A549 treated with ZK216348 at 1 μM for 4 hours (cell line): ENCODE results near the gene CTSK. TPM values are rescaled to one million over a fixed set of nuclear protein-coding genes. Genes with fewer than 3 reads are reported as not detected.

Experiments
- total RNA-seq: library from RNA; stranded (reverse); fragments of 200-300 nt; extraction: Qiagen RNA extraction; gene quantifications from 5 replicates; pipeline ENCODE4 v1.2.3, GENCODE V29; 2022; ENCODE audit warnings: low read depth

Gene CTSK
- total RNA-seq, result 1.5 to 3.1 TPM (median 1.7 TPM) in 5 replicates

GRCh38 chr1:150808121-150808520 is at the start of gene CTSK:
Gene CTSK, minus strand, starts transcription at chr1:150808260. Its CDS starts 1,455 bp downstream, at chr1:150806805.

GRCh38 chr1:150765296-150765976 is 42.6 kb downstream of the CTSK start, which contains the start of gene CTSS:
Gene CTSS, minus strand, starts transcription at chr1:150765778. Its CDS starts 1,015 bp downstream, at chr1:150764763.

Other genes with a start within 250 kb of the CTSK start
- 150 to 264 TPM (median 227 TPM) in 5 replicates for gene MCL1, start 228.7 kb downstream of the CTSK start, total RNA-seq
- gene ENSA, start 178.6 kb downstream of the CTSK start, total RNA-seq, result 133 to 165 TPM (median 137 TPM) in 5 replicates
- gene GOLPH3L, start 111.1 kb downstream of the CTSK start, total RNA-seq, result 11.1 to 18.8 TPM (median 17.4 TPM) in 5 replicates
- 5.2 to 10.7 TPM (median 7.7 TPM) in 5 replicates for gene HORMAD1, start 87.4 kb downstream of the CTSK start, total RNA-seq
- 14.5 to 19.6 TPM (median 17.9 TPM) in 5 replicates for gene CTSS, start 42.5 kb downstream of the CTSK start, total RNA-seq
- gene ARNT, start 68.3 kb upstream of the CTSK start, total RNA-seq, result 9.9 to 14.7 TPM (median 12.3 TPM) in 5 replicates
- gene CTXND2, start 78.9 kb upstream of the CTSK start, total RNA-seq, result 0.12 TPM in 1 of 5 replicates, not detected in the others
- 22.0 to 26.5 TPM (median 25.5 TPM) in 5 replicates for gene SETDB1, start 118.1 kb upstream of the CTSK start, total RNA-seq
- gene CERS2, start 166.6 kb upstream of the CTSK start, total RNA-seq, result 233 to 262 TPM (median 240 TPM) in 5 replicates
- 0.87 to 1.3 TPM (median 1.1 TPM) in 5 replicates for gene ANXA9, start 174.0 kb upstream of the CTSK start, total RNA-seq
- 2.3 to 4.2 TPM (median 3.8 TPM) in 5 replicates for gene MINDY1, start 198.6 kb upstream of the CTSK start, total RNA-seq
- gene PRUNE1, start 200.2 kb upstream of the CTSK start, total RNA-seq, result 10.8 to 16.0 TPM (median 14.6 TPM) in 5 replicates
- 0.07 to 0.27 TPM (median 0.09 TPM) in 3 of 5 replicates, not detected in the others for gene BNIPL, start 228.3 kb upstream of the CTSK start, total RNA-seq
- 4.2 to 7.5 TPM (median 6.7 TPM) in 5 replicates for gene C1orf56, start 239.5 kb upstream of the CTSK start, total RNA-seq